Dendritic cell treated with granulocyte-macrophage colony-stimulating factor and Interleukin-4, amounts not matched to agents 40 ng/mL and 50 ng/mL, for 4 days (primary cell): ENCODE measurements around the gene TTLL10.

Experiments
- H3K27ac Mint-ChIP-seq: one replicate; pipeline ENCODE4 v1.8.0; 2022; ENCODE audit warnings: mild to moderate bottlenecking, mixed read lengths
- H3K27me3 Mint-ChIP-seq: one replicate; pipeline ENCODE4 v1.8.0; 2022; ENCODE audit warnings: mild to moderate bottlenecking, mixed read lengths
- H3K36me3 Mint-ChIP-seq: one replicate; pipeline ENCODE4 v1.8.0; 2022; ENCODE audit warnings: low read depth, mixed read lengths
- H3K4me1 Mint-ChIP-seq: one replicate; pipeline ENCODE4 v1.8.0; 2022; ENCODE audit warnings: low read depth, mixed read lengths
- H3K4me3 Mint-ChIP-seq: one replicate; pipeline ENCODE4 v1.8.0; 2022; ENCODE audit warnings: mild to moderate bottlenecking, moderate library complexity, mixed read lengths
- H3K9me3 Mint-ChIP-seq: one replicate; pipeline ENCODE4 v1.8.0; 2022; ENCODE audit warnings: mixed read lengths
- intact Hi-C: fragments of 100-400 bp; cut with micrococcal nuclease; formaldehyde crosslinking; loops from one replicate; pipeline ENCODE4 v1.15.0; 2022

Gene TTLL10

DNA sequence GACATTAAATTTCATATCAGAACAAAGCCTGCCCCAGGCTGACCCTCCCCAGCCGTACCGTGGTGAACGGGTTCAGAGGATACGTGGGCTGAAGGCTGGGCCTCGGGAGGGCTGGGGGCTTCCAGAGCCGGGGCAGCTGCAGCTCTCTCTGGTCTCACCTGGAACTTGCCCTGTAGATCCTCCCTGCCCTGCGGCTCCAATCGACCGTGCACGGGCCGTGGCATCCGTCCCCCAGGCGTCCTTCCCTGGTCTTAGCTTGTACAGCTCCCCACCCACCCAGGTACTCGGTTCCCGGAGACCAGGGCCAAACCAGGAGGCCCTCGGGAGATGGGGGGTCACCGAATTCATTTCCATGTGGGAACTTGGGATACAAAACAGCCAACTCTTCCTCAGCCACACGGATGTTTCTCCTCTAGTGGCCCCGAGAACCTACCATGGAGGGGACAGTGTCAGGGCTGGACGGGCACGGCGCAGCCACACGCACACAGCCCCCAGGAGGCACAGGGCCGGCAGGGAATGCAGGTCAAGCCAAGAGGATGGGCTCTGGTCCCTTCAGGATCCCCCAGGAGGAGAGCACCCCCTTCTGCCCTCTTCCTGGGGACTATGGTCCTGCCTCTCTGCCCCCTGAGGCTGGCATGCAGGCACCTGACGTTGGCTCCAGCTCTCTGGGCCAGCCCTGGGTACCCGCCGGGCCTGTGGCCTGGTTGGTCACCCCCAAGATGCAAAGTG is 61.5 kb downstream of the TTLL10 start:
- Mint-ChIP-seq H3K4me1 (peaks cover 27% of the 10 kb centered on the region), H3K4me3 (no peak overlapping the region), H3K9me3 (no peaks in the 10 kb centered on the region), H3K27me3 (peaks cover 29% of the 10 kb centered on the region), H3K27ac (no peak overlapping the region), H3K36me3 (peaks cover 32% of the 10 kb centered on the region)
- intact Hi-C loops = no loop called here

DNA sequence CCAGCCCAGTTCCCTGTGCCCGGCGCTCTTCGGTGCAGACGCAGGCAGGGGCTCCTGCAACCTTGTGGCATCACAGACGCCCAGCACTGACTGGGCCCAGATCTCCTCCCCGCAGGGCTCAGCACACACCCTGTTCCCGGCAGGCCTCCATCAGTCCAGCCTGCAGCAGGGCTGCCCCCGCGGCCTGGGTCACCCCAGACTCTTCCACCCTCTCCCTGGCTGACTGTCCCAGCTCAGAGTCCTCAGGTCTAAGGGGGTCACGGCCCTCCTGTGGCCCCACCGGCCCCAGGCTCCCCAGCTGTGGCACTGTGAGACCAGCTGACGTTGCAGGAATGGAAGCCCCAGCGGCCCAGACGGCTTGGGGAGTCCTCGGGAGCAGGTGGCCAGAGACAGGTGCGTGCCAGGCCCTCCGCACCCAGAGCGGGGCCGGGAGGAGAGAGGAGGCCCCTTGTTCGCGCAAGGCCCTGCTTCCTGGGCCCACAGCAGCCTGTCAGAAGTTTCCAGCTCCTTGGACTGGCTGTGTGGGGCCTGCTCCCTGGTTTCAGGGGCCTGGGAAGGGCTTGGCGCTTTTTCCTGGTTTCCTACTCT is 62.6 kb downstream of the TTLL10 start:
- Mint-ChIP-seq H3K27me3 (peaks cover 35% of the 10 kb centered on the region), H3K9me3 (no peaks in the 10 kb centered on the region), H3K27ac (no peak overlapping the region), H3K36me3 (peaks cover 26% of the 10 kb centered on the region), H3K4me3 (no peak overlapping the region), H3K4me1 (peaks cover 19% of the 10 kb centered on the region)
- intact Hi-C loops = no loop called here

GRCh38 chr1:1236945-1237873 is 63.5 kb downstream of the TTLL10 start:
- intact Hi-C loops = no loop called here
- Mint-ChIP-seq H3K4me3 (no peak overlapping the region), H3K27ac (no peak overlapping the region), H3K36me3 (peaks cover 23% of the 10 kb centered on the region), H3K4me1 (peaks cover 19% of the 10 kb centered on the region), H3K27me3 (peaks cover 37% of the 10 kb centered on the region), H3K9me3 (no peaks in the 10 kb centered on the region)

DNA sequence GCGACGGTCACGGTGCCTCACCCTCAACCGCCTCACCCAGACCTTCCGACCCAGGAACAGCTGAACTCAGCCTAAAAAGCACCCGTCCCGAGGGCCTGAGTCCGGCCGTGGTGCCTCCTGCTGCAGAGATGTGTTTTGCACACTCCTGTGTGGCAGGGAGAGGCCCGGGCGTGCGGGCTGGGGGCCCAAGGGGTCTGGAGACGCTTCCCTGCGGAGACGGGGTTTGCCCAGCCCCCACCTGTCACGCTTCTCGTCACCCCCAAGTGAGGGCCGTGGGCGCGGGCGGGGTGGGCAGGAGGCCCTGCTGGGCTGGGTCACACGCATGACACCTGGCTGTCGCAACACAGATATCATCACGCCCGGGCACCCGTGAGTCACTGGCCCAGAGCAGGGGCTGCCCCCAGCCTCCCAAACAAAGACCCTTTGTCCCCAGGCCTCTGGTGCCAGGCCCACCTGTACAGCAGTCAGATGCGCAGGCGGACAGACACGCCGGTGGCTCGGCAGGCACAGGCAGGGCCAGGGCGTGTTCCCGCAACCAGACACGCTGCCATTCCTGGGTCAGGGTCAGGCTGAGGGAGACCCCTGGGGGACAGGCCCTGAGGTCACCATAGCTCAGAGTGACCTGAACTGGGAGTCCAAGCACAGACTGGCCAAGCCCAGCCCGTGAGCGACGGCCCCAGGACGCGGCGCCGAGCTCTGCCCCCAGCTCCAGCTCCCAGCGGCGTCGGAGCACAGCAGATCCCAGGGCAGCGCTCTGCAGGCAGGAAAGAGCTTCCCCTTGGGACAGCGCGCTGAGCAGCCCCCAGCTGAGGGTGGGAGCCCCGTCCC is 64.4 kb downstream of the TTLL10 start:
- Mint-ChIP-seq H3K27me3 (peaks cover 37% of the 10 kb centered on the region), H3K9me3 (no peaks in the 10 kb centered on the region), H3K4me3 (no peak overlapping the region), H3K4me1 (peaks cover 15% of the 10 kb centered on the region), H3K36me3 (peaks cover 23% of the 10 kb centered on the region), H3K27ac (no peak overlapping the region)
- intact Hi-C loops = no loop called here

DNA sequence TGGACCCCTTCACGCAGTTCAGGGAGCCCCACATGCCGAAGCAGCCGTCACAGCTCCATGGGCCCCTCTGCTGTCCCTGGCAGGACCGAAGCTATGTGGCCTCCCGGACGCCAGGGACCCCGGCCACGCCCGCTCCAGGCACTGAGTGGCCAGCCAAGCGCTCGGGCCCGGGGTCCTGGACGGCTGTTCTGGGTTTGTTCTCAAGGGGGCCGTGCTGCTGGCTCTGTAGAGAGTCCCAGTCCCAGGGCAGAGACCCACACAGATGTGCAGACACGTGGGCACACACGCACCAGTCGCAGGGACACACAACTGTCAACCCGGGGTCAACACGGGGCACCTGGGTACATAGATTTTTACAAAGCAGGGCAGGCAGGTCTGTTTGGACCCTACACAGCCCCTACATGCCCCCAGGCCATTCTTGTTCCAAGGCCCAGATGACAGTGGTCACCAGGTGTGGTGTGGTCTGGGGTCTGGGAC is 65.1 kb downstream of the TTLL10 start:
- H3K27me3 Mint-ChIP-seq = peaks cover 37% of the 10 kb centered on the region
- H3K9me3 Mint-ChIP-seq = no peaks in the 10 kb centered on the region
- H3K4me1 Mint-ChIP-seq = peaks cover 9% of the 10 kb centered on the region
- intact Hi-C loops = no loop called here
- H3K4me3 Mint-ChIP-seq = no peak overlapping the region
- peaks cover 17% of the 10 kb centered on the region for H3K36me3 Mint-ChIP-seq
- H3K27ac Mint-ChIP-seq = no peak overlapping the region

GRCh38 chr1:1239227-1239613 is 65.5 kb downstream of the TTLL10 start:
- intact Hi-C loops = no loop called here
- H3K9me3 Mint-ChIP-seq = no peaks in the 10 kb centered on the region
- no peak overlapping the region for H3K4me3 Mint-ChIP-seq
- H3K27me3 Mint-ChIP-seq = peaks cover 37% of the 10 kb centered on the region
- peaks cover 12% of the 10 kb centered on the region for H3K36me3 Mint-ChIP-seq
- no peak overlapping the region for H3K27ac Mint-ChIP-seq
- peaks cover 4% of the 10 kb centered on the region for H3K4me1 Mint-ChIP-seq

DNA sequence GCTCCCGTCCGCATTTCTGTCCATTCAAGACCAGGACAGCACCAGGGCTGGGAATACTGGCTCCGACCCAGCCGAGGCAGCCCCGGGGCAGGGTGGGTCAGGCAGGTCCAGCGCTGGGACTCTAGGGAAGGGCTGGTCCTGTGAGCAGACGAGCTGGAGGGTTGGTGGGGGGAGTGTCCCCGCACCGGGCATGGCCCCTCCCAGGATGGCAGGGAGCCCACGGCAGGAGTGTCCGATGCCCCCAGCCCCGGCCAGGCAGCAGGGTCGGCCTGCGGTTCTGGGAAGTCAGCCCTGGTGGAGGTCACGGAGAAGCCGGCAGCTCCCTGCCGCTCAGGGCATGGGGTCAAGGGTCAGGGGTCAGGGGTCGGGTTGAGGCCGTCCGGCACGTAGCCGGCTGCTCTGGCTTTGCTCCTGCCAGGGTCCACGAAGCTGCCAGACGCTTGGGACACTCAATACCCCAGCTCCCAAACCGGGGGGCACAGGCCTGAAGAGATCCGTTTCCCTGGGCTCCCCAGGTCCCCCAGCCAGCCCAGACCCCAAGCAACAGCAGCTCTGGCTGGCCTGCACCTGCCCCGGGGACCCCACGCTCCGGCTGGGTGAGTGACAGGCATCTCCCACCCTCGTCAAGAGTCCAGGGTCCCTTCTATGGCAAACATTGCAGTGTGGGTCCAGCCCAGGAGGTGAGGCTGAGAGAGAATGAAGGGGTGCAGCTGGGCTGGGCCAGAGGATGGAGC is 66.1 kb downstream of the TTLL10 start:
- Mint-ChIP-seq H3K4me3 (no peak overlapping the region), H3K27me3 (peaks cover 37% of the 10 kb centered on the region), H3K9me3 (no peaks in the 10 kb centered on the region), H3K27ac (no peak overlapping the region), H3K4me1 (no peaks in the 10 kb centered on the region), H3K36me3 (peaks cover 7% of the 10 kb centered on the region)
- intact Hi-C loops = no loop called here

DNA sequence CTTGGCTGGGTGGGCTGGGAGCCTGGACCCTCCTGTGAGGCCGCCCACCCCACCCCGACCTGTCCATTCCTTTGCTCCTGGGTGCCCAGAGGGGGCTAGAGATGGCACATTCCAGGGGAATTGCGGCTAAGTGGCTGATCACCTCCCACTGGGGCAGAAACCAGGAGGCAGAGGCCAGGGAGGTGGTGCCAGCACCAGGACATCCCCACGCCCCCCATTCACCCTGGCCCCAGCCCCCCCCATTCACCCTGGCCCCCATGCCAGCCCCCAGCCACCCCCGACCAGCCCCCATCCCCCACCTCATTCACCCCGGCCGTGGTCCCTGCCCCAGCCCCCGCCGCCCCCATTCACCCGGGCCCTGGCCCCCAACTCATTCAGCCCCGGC is 66.7 kb downstream of the TTLL10 start:
- H3K27ac Mint-ChIP-seq = no peak overlapping the region
- peaks cover 39% of the 10 kb centered on the region for H3K27me3 Mint-ChIP-seq
- H3K9me3 Mint-ChIP-seq = no peaks in the 10 kb centered on the region
- intact Hi-C loops = no loop called here
- peaks cover under 1% of the 10 kb centered on the region for H3K36me3 Mint-ChIP-seq
- no peak overlapping the region for H3K4me3 Mint-ChIP-seq
- H3K4me1 Mint-ChIP-seq = no peaks in the 10 kb centered on the region

DNA sequence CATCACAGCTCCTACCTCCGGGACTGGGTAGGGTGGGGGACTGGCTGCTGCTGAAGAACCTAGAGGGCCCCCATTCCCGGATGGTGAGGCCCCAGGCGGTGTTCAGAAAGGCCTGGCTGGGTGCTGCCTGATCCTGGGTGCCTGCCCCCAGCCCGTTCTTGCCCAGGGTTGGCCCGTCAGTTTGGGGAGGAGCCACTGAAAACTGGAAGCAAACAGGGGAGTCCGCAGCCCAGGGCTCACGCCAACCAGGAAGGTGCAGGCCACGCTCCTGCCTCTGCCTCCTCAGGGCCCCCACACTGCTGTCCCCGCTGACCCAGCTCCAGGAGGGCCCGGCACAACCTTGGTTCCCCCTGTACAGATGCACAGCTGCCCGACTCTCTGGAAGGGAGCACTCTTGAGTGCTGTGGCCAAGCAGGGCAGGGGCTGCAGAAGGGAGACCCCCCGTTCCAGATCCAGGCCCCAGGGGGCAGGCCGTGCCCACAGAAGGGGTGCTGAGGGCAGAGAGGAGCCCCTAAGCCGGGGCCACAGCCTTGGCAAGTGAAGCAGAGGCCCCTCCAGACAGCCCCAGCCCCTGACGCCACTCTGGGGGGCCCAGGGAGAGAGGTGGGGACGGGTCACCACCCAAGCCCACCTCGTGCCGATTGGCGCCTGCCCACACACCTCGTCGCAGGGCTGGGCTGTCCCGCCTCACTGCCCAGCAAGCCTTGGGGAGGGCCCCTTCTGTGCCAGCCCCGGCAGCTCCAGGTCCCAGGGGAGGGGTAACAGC is 67.3 kb downstream of the TTLL10 start:
- no peak overlapping the region for H3K27ac Mint-ChIP-seq
- H3K4me3 Mint-ChIP-seq = no peak overlapping the region
- no peaks in the 10 kb centered on the region for H3K9me3 Mint-ChIP-seq
- no peaks in the 10 kb centered on the region for H3K36me3 Mint-ChIP-seq
- H3K27me3 Mint-ChIP-seq = peaks cover 45% of the 10 kb centered on the region
- H3K4me1 Mint-ChIP-seq = no peaks in the 10 kb centered on the region
- intact Hi-C loops = no loop called here

- Mint-ChIP-seq H3K27ac (no peak overlapping the region), H3K36me3 (no peaks in the 10 kb centered on the region), H3K27me3 (peaks cover 48% of the 10 kb centered on the region), H3K4me3 (no peak overlapping the region), H3K4me1 (no peaks in the 10 kb centered on the region), H3K9me3 (no peaks in the 10 kb centered on the region)
- intact Hi-C loops = no loop called here
Observed at GRCh38 chr1:1241588-1242219, 68.0 kb downstream of the TTLL10 start.

DNA sequence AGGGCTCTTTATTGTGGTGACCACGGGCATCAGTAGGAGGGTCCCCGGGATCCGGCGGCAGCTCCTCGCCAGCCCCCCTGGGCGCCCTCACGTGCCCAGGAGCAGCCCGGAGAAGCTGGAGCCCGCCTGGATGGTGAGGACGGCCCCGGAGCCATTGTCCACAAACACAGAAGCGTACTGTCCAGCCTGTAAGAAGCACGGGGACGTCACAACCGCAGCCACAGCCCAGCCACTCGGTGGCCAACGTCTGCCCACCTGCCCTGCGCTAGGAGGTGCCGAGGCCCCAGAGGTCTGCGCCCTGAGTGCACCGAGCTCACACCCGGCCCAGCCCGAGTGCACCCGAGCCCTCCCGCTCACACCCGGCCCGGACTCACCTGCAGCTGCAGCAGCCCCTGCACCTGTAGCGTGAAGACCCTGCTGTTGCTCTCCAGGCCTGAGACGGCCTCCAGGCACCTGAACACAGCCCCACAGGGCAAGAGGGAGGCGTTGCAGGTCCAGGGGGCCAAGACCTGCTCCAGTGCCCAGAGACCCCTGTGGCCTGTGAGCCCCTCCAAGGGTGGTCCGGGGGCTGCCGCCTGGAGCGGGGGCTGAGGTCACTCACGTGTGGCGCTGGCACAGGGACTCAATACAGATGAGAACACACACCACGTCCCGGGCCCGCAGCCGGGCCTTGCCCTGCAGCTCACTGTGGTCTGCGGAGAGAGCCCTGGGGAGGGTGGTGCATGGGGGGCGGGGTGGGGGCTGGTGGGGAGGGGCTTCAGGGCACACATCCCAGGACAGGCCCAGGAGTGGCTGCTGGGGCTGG is 69.0 kb downstream of the TTLL10 start:
- Mint-ChIP-seq H3K36me3 (no peaks in the 10 kb centered on the region), H3K9me3 (no peaks in the 10 kb centered on the region), H3K4me1 (no peaks in the 10 kb centered on the region), H3K27me3 (peaks cover 49% of the 10 kb centered on the region), H3K4me3 (no peak overlapping the region), H3K27ac (no peak overlapping the region)
- intact Hi-C loops = no loop called here

DNA sequence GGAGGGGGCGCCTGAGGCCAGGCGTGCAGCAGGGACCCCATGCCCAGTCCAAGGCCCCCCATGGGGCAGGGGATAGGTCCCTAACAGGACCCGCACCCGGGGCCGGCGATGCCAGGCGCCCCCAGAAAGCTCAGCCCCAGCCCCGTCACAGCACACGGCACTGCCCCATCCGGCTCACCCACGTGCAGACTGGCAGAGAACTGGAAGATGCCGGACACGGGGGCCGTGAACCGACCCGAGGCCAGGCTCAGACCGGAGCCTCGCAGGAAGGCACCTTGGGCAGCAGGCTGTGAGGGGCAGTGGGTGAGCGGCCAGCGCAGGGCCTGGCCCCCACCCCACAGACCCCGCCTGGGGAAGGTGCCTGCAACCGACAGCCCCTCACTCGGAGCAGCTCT is 69.6 kb downstream of the TTLL10 start:
- intact Hi-C loops = no loop called here
- no peaks in the 10 kb centered on the region for H3K9me3 Mint-ChIP-seq
- no peaks in the 10 kb centered on the region for H3K4me1 Mint-ChIP-seq
- H3K27me3 Mint-ChIP-seq = peaks cover 50% of the 10 kb centered on the region
- H3K4me3 Mint-ChIP-seq = no peak overlapping the region
- H3K27ac Mint-ChIP-seq = no peak overlapping the region
- H3K36me3 Mint-ChIP-seq = no peaks in the 10 kb centered on the region
